ENCODE results near the gene AR. TPM values are rescaled to one million over a fixed set of nuclear protein-coding genes. Genes with fewer than 3 reads are reported as not detected.

The AR gene
- total and polyA plus RNA-seq, 12 donors: 1.7 to 35.2 (median 26.4) TPM

DNA sequence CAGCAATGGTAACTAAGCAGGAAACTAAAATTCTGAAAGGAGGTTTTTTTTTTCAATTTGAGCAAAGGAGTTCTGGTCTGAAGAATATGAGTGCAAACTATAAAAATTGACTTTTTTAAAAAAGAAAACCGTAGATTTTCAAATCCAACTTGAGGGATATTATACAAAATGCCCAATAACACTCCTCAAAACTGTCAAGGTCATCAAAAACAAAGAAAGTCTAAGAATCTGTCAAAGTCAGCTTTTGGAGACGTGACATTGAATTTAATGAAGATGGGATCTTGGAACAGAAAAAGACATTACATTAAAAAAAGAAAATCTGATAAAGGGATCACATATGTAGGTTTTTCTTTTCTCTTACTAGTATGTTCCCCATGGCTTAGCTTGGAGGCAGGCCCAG lies 40.4 kb upstream of the AR start:
- no peaks in the 10 kb centered on the region for H3K27me3 ChIP-seq
- H3K4me3 ChIP-seq: no peak overlapping the region
- 66 to 69% methylated on average over 2 of the region's 2 CpGs for WGBS, 2 donors
- no peaks in the 10 kb centered on the region for H3K4me1 ChIP-seq
- TF ChIP-seq, protein P1, sequence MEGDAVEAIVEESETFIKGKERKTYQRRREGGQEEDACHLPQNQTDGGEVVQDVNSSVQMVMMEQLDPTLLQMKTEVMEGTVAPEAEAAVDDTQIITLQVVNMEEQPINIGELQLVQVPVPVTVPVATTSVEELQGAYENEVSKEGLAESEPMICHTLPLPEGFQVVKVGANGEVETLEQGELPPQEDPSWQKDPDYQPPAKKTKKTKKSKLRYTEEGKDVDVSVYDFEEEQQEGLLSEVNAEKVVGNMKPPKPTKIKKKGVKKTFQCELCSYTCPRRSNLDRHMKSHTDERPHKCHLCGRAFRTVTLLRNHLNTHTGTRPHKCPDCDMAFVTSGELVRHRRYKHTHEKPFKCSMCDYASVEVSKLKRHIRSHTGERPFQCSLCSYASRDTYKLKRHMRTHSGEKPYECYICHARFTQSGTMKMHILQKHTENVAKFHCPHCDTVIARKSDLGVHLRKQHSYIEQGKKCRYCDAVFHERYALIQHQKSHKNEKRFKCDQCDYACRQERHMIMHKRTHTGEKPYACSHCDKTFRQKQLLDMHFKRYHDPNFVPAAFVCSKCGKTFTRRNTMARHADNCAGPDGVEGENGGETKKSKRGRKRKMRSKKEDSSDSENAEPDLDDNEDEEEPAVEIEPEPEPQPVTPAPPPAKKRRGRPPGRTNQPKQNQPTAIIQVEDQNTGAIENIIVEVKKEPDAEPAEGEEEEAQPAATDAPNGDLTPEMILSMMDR (IDR thresholded peaks at IDR 0.05): no peak
- H3K27ac ChIP-seq: no peak overlapping the region
- DNase-seq (no peak), ATAC-seq (no peak)
- peaks cover 0 to 14% (median 3%) of the 10 kb centered on the region in 11 donors for H3K9me3 ChIP-seq
- intact Hi-C loops (cut with DNase I): no loop called here
- H3K36me3 ChIP-seq: no peaks in the 10 kb centered on the region

DNA sequence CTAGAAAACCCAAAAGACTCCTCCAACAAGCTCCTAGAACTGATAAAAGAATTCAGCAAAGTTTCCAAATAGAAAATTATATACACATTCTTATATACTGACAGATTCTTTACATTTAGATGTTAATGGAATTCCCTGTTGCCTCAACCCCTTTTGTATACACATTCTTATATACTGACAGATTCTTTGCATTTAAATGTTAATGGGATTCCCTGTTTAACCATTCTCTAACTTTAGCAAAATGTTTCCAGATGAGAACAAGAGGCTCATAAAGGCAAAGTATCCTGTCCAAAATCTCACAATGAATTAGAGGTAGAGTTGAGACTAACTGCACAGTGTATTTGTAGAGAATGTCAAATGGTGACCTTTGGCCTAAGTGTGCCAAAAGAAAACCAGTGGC lies 23.1 kb upstream of the AR start:
- ATAC-seq (no peak), DNase-seq (no peak)
- H3K36me3 ChIP-seq: no peaks in the 10 kb centered on the region
- no peak overlapping the region for H3K27ac ChIP-seq
- no peak overlapping the region for H3K4me3 ChIP-seq
- H3K4me1 ChIP-seq: peaks cover 0 to 15% (median 0%) of the 10 kb centered on the region in 9 donors
- H3K9me3 ChIP-seq: peaks cover 0 to 22% (median 6%) of the 10 kb centered on the region in 11 donors
- intact Hi-C loops (cut with DNase I): no loop called here
- peaks cover 0 to 10% (median 0%) of the 10 kb centered on the region in 7 donors for H3K27me3 ChIP-seq
- TF ChIP-seq, protein P1 (IDR thresholded peaks at IDR 0.05): no peak

DNA sequence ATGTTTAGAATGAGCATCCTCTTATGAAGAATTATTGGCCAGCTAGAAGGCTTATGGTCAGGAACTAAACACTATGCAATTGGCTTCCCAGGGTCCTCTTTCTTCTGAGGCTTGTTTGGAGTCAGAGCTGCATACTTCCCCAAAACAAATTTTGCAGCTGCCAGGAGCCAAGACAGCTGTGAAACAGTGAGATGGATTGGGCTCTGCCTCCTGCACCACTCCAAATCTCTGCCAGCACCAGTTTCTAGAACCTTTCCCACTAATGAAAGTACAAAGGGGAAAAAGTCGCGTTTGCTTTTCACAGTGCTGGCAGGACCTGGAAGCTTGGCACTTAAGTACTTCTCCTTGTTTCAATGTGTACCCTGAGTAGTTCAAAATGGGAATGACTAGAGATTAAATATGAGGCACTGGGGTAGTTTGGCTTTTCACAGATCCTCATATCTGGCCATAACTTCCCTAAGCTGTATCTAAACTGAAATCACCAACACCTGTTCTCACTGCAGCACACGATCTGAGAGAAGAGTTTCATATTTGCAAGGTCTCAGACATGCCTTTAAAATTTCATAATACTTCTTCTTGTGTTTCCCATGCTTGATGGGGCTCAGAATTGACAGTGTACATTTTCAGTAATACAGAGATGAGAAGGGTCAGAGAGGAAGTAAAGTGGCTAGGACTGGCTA lies 20.7 kb upstream of the AR start:
- WGBS, 2 donors: 38 to 49% methylated on average over 3 of the region's 3 CpGs
- H3K36me3 ChIP-seq: no peaks in the 10 kb centered on the region
- TF ChIP-seq, protein P1 (IDR thresholded peaks at IDR 0.05): no peak
- peaks cover 0 to 10% (median 0%) of the 10 kb centered on the region in 7 donors for H3K27me3 ChIP-seq
- no peak overlapping the region for H3K27ac ChIP-seq
- peaks cover 0 to 13% (median 6%) of the 10 kb centered on the region in 11 donors for H3K9me3 ChIP-seq
- no peak for ATAC-seq
- H3K4me1 ChIP-seq: peaks cover 0 to 15% (median 0%) of the 10 kb centered on the region in 9 donors
- no peak for DNase-seq
- no peak overlapping the region for H3K4me3 ChIP-seq
- intact Hi-C loops (cut with DNase I): no loop called here

DNA sequence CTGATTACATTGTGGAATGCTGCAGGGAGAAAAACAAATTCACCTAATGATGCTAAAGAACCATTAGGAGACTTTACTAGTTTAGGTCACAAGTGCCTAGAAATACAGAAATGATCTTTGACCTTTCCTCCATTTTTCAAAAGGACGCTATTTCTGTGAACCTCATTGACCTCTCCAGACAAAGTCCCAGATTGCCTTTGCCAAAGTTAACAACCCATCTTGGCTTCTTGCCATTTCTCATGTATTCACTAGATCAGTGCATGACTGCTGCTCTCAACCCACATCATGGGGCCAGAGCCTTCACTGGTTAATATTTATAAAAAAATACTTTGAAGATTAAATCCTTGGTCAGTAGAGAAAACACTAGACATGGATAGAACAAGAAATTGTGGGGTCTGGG lies 19.9 kb upstream of the AR start:
- ATAC-seq: peak in 2 of 8 donors; percentile 42 to 48
- H3K4me3 ChIP-seq: no peak overlapping the region
- peaks cover 0 to 5% (median 3%) of the 10 kb centered on the region in 11 donors for H3K9me3 ChIP-seq
- peaks cover 0 to 10% (median 0%) of the 10 kb centered on the region in 7 donors for H3K27me3 ChIP-seq
- no peak for DNase-seq
- intact Hi-C loops (cut with DNase I): no loop called here
- WGBS, 2 donors: 10 to 12% methylated on average over 1 of the region's 1 CpG
- no peaks in the 10 kb centered on the region for H3K36me3 ChIP-seq
- H3K27ac ChIP-seq: no peak overlapping the region
- TF ChIP-seq, protein P1 (IDR thresholded peaks at IDR 0.05): no peak
- H3K4me1 ChIP-seq: peaks cover 0 to 15% (median 0%) of the 10 kb centered on the region in 9 donors
